ENCODE measurements around the gene C4A.

The C4A gene

DNA sequence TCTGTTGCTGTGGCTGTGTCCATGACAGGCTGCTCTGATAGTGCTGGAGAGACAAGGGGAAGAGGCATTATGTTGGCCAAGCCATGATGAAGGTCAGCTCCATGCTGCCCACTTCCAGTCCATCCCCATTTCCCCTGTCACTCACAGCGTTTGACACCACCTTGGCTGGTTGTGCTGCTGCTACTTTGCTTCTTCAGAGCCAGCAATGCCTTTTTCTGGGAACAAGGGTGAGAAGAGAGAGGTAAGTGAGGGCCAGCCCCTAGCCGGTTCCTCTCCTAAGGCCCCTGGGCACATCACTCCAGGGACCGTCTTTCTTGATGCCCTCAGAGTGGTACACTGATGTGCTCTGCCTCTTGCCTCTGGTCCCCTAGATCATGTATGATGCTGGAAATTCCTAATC, 25.1 kb upstream of the C4A start:
- no peak for DNase-seq (ENCODE audit: low read depth)
- TF ChIP-seq MYC (IDR thresholded peaks at IDR 0.05; ENCODE audit: low read depth, low read length) (no peak), POLR2A (IDR thresholded peaks at IDR 0.05; ENCODE audit: extremely low read depth, insufficient read length) (no peak), CTCF (IDR thresholded peaks at IDR 0.05; ENCODE audit: low read depth, low read length) (no peak)
- TF ChIP-seq, protein P1, sequence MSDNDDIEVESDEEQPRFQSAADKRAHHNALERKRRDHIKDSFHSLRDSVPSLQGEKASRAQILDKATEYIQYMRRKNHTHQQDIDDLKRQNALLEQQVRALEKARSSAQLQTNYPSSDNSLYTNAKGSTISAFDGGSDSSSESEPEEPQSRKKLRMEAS (IDR thresholded peaks at IDR 0.05; ENCODE audit: low read depth, low read length), result no peak
- no peak overlapping the region for H3K4me3 ChIP-seq (ENCODE audit: low read depth, low read length)

DNA sequence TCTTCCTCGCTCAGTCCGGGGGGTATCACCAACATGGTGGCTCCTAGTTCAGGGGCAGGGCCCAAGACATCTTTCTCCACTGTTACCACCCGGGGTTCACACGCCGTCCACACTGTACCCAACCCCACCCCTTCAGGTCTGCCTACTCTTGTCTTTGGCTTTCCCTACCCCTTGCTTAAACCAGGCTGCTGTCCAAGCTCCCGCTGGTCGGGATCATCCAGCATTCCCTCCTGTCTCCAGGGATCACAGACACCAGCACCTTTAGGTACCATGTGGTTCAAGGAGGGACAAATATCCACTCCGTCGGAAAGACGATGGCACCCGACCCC, 23.5 kb upstream of the C4A start:
- H3K4me3 ChIP-seq (ENCODE audit: low read depth, low read length), result peak overlapping the region; percentile 90
- TF ChIP-seq POLR2A (IDR thresholded peaks at IDR 0.05; ENCODE audit: extremely low read depth, insufficient read length), result no peak
- TF ChIP-seq MYC (IDR thresholded peaks at IDR 0.05; ENCODE audit: low read depth, low read length), result no peak
- TF ChIP-seq, protein P1 (IDR thresholded peaks at IDR 0.05; ENCODE audit: low read depth, low read length), result no peak
- no peak for TF ChIP-seq CTCF (IDR thresholded peaks at IDR 0.05; ENCODE audit: low read depth, low read length)
- DNase-seq (ENCODE audit: low read depth), result no peak

- H3K4me3 ChIP-seq (ENCODE audit: low read depth, low read length), result peak within 1 kb of the TSS; percentile 90
- TF ChIP-seq, protein P1 (IDR thresholded peaks at IDR 0.05; ENCODE audit: low read depth, low read length), result peak; percentile 50
- peak; percentile 64; the same call in 1 of the 2 replicates for TF ChIP-seq MYC (IDR thresholded peaks at IDR 0.05; ENCODE audit: low read depth, low read length)
- peak; percentile 54 for TF ChIP-seq POLR2A (IDR thresholded peaks at IDR 0.05; ENCODE audit: extremely low read depth, insufficient read length)
- TF ChIP-seq CTCF (IDR thresholded peaks at IDR 0.05; ENCODE audit: low read depth, low read length), result no peak
- DNase-seq (ENCODE audit: low read depth), result peak; percentile 99
Observed at GRCh38 chr6:31958741-31959739, 22.8 kb upstream of the C4A start, which contains the start of the genes NELFE and SKIC2. Gene NELFE, minus strand, starts transcription at chr6:31958971. Its CDS starts 525 bp downstream, at chr6:31958446. Gene SKIC2, plus strand, starts transcription at chr6:31959175. Its CDS starts 18 bp downstream, at chr6:31959193.

- no peak overlapping the region for H3K4me3 ChIP-seq (ENCODE audit: low read depth, low read length)
- TF ChIP-seq, protein P1 (IDR thresholded peaks at IDR 0.05; ENCODE audit: low read depth, low read length), result no peak
- no peak for TF ChIP-seq CTCF (IDR thresholded peaks at IDR 0.05; ENCODE audit: low read depth, low read length)
- no peak for TF ChIP-seq POLR2A (IDR thresholded peaks at IDR 0.05; ENCODE audit: extremely low read depth, insufficient read length)
- TF ChIP-seq MYC (IDR thresholded peaks at IDR 0.05; ENCODE audit: low read depth, low read length), result no peak
- no peak for DNase-seq (ENCODE audit: low read depth)
Observed at GRCh38 chr6:31961616-31962015, 20.2 kb upstream of the C4A start.

- TF ChIP-seq MYC (IDR thresholded peaks at IDR 0.05; ENCODE audit: low read depth, low read length) (no peak), POLR2A (IDR thresholded peaks at IDR 0.05; ENCODE audit: extremely low read depth, insufficient read length) (no peak), CTCF (IDR thresholded peaks at IDR 0.05; ENCODE audit: low read depth, low read length) (no peak)
- TF ChIP-seq, protein P1 (IDR thresholded peaks at IDR 0.05; ENCODE audit: low read depth, low read length), result no peak
- no peak for DNase-seq (ENCODE audit: low read depth)
- H3K4me3 ChIP-seq (ENCODE audit: low read depth, low read length), result no peak overlapping the region
Observed at GRCh38 chr6:31963921-31964320, 17.9 kb upstream of the C4A start.
